Stomach (tissue), 9 donors: ENCODE results near the gene CRIP2. TPM values are rescaled to one million over a fixed set of nuclear protein-coding genes. Genes with fewer than 3 reads are reported as not detected.

ENCODE experiments used
- DNase-seq, 2 donors: peaks; one replicate each; pipeline versions ENCODE4 v3.0.0 to v3.0.0-alpha.2; 2013 to 2019
- H3K27ac ChIP-seq, 5 donors: fragments of 200-600 bp in 4 of 5; sonication (generic) in 4 of 5; one replicate each; pipeline ENCODE4 v1.5.1; 2013 to 2019; ENCODE audit warnings: mild to moderate bottlenecking in 1 of 5, moderate library complexity in 1 of 5
- H3K27me3 ChIP-seq, 3 donors: fragments of 200-600 bp; sonication (generic); one replicate each; pipeline ENCODE4 v1.5.1; 2017 to 2019; ENCODE audit warnings: mixed run types in 1 of 3
- H3K36me3 ChIP-seq, 4 donors: fragments of 200-600 bp; sonication (generic); 1 replicate in 3 of 4; 2 replicates in 1 of 4; pipeline ENCODE4 v1.5.1; 2016 to 2019
- H3K4me1 ChIP-seq, 4 donors: fragments of 200-600 bp; sonication (generic); one replicate each; pipeline ENCODE4 v1.5.1; 2016 to 2019
- H3K4me3 ChIP-seq, 4 donors: fragments of 200-600 bp; sonication (generic) in 3 of 4; one replicate each; pipeline ENCODE4 v1.5.1; 2016 to 2019; ENCODE audit warnings: mild to moderate bottlenecking in 1 of 4
- H3K9me3 ChIP-seq, 4 donors: fragments of 200-600 bp; sonication (generic); one replicate each; pipeline ENCODE4 v1.5.1; 2016 to 2019
- CTCF ChIP-seq, 7 experiments: fragments of 450-650 bp in 4 of 7; fragments of 200-600 bp in 3 of 7; sonication (generic) in 3 of 7; IDR thresholded peaks; one replicate each; pipeline ENCODE4 v1.5.1; 2016 to 2019; ENCODE audit warnings: antibody characterized with exemption in 7 of 7, control low read depth in 2 of 7, mild to moderate bottlenecking in 1 of 7
- EP300 ChIP-seq: sonication (generic); formaldehyde crosslinking; IDR thresholded peaks from one replicate; pipeline ENCODE4 v1.6.1; 2017; ENCODE audit warnings: antibody characterized with exemption
- POLR2A ChIP-seq, 4 donors: fragments of 450-650 bp; IDR thresholded peaks; one replicate each; pipeline ENCODE4 v1.6.1; 2016; ENCODE audit warnings: antibody characterized with exemption in 4 of 4, control low read depth in 2 of 4, mild to moderate bottlenecking in 1 of 4, moderate library complexity in 1 of 4
- POLR2AphosphoS5 ChIP-seq, 3 donors: sonication (generic); formaldehyde crosslinking; IDR thresholded peaks; one replicate each; pipeline ENCODE4 v1.6.1; 2016; ENCODE audit warnings: antibody characterized with exemption in 3 of 3
- WGBS, 5 donors: extraction: QIAGEN DNeasy Blood & Tissue Kit in 3 of 5; methylation state at CpG; one replicate each; pipeline versions ENCODE4 v1.1.5 to v1.1.7; 2013 to 2018; 5-methylcytosine and 5-hydroxymethylcytosine counted together
- intact Hi-C: fragments of 100-400 bp; cut with DNase I; formaldehyde crosslinking; loops from one replicate; pipeline ENCODE4 v1.15.1; 2023; ENCODE audit warnings: low total_unique reads
- polyA plus RNA-seq, 3 donors: library from polyadenylated mRNA; stranded (reverse); fragments of 200-250 nt; gene quantifications; one replicate each; pipeline ENCODE4 v1.2.3, GENCODE V29; 2013
- total RNA-seq, 5 donors: library from RNA; depleted of rRNA; stranded (reverse); fragments of >200 nt; gene quantifications; one replicate each; pipeline versions ENCODE4 v1.1.0 to v1.2.3, GENCODE V29; 2014 to 2016
- donor health status: healthy with polysubstance abuse.
- donor health status: Bipolar disorder and iron deficiency.
- donor health status: healthy.

CRIP2 gene
- total and polyA plus RNA-seq, 8 donors: 36.0 to 135 (median 74.5) TPM

GRCh38 chr14:105495101-105495989 lies 20.7 kb downstream of the CRIP2 start:
- Histone ChIP-seq H3K36me3 (peaks cover 0 to 10% (median 0%) of the 10 kb centered on the region in 4 donors), H3K4me3 (no peak overlapping the region), H3K27ac (no peak overlapping the region), H3K4me1 (peaks cover 0 to 18% (median 14%) of the 10 kb centered on the region in 4 donors), H3K27me3 (no peaks in the 10 kb centered on the region), H3K9me3 (no peaks in the 10 kb centered on the region)
- 53 to 78% (median 69%) methylated on average over 8 to 18 of the region's 18 CpGs for WGBS, 5 donors
- TF ChIP-seq POLR2A (IDR thresholded peaks at IDR 0.05) (no peak), POLR2AphosphoS5 (IDR thresholded peaks at IDR 0.05) (no peak), CTCF (IDR thresholded peaks at IDR 0.05) (no peak), EP300 (no peak)
- peak in 1 of 2 donors; percentile 37 for DNase-seq
- intact Hi-C loops: no loop called here

GRCh38 chr14:105495990-105496830 lies 21.6 kb downstream of the CRIP2 start:
- no peak for TF ChIP-seq EP300
- TF ChIP-seq POLR2AphosphoS5 (IDR thresholded peaks at IDR 0.05): no peak
- no peak for TF ChIP-seq POLR2A (IDR thresholded peaks at IDR 0.05)
- no peak for TF ChIP-seq CTCF (IDR thresholded peaks at IDR 0.05)
- H3K27me3 ChIP-seq: no peaks in the 10 kb centered on the region
- no peaks in the 10 kb centered on the region for H3K9me3 ChIP-seq
- no peak for DNase-seq
- 81 to 88% (median 85%) methylated on average over 10 to 18 of the region's 18 CpGs for WGBS, 5 donors
- peaks cover 0 to 17% (median 14%) of the 10 kb centered on the region in 4 donors for H3K4me1 ChIP-seq
- H3K4me3 ChIP-seq: no peak overlapping the region
- H3K36me3 ChIP-seq: peaks cover 0 to 10% (median 0%) of the 10 kb centered on the region in 4 donors
- intact Hi-C loops: no loop called here
- H3K27ac ChIP-seq: no peak overlapping the region

- no peak overlapping the region for H3K27ac ChIP-seq
- H3K4me1 ChIP-seq: peaks cover 0 to 9% (median 6%) of the 10 kb centered on the region in 4 donors
- no peaks in the 10 kb centered on the region for H3K27me3 ChIP-seq
- no peak for DNase-seq
- H3K36me3 ChIP-seq: peaks cover 0 to 10% (median 0%) of the 10 kb centered on the region in 4 donors
- no peak overlapping the region for H3K4me3 ChIP-seq
- 90 to 96% (median 95%) methylated on average over 16 to 32 of the region's 32 CpGs for WGBS, 5 donors
- no peak for TF ChIP-seq CTCF (IDR thresholded peaks at IDR 0.05)
- no peak for TF ChIP-seq EP300
- no peak for TF ChIP-seq POLR2A (IDR thresholded peaks at IDR 0.05)
- no peak for TF ChIP-seq POLR2AphosphoS5 (IDR thresholded peaks at IDR 0.05)
- H3K9me3 ChIP-seq: no peaks in the 10 kb centered on the region
- intact Hi-C loops: no loop called here
Measured at GRCh38 chr14:105496831-105497591, 22.4 kb downstream of the CRIP2 start.
